ENCODE results near the gene SYNE2.

Gene SYNE2

GRCh38 chr14:63922696-63923421 lies 70.1 kb downstream of the SYNE2 start:
- no peak overlapping the region for H3K27ac ChIP-seq
- TF ChIP-seq CTCF (conservative IDR thresholded peaks at IDR 0.05), result no peak

- H3K27ac ChIP-seq, result no peak overlapping the region
Measured at GRCh38 chr14:63923422-63923752, 70.6 kb downstream of the SYNE2 start.

DNA sequence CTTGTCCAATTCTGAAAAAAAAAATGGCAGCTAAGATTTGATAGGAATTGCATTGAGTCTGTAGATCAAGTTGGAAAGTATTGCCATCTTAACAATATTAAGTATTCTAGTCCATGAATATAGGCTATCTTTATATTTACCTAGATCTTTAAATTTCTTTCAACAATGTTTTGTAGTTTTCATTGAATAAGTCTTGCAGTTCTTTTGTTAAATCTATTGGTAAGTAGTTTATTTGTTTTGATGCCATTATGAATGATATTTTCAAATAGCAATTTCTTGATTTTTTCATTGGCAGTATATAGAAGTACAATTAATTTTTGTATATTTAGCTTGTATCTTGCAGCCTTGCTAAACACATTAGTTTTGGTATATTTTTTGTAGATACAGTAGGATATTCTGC lies 71.6 kb downstream of the SYNE2 start:
- no peak overlapping the region for H3K27ac ChIP-seq
- TF ChIP-seq CTCF (conservative IDR thresholded peaks at IDR 0.05), result no peak

More at GRCh38 chr14:63923422-63923752, 70.6 kb downstream of the SYNE2 start:
- TF ChIP-seq CTCF (conservative IDR thresholded peaks at IDR 0.05), result no peak

- no peak for TF ChIP-seq CTCF (conservative IDR thresholded peaks at IDR 0.05)
- H3K27ac ChIP-seq, result 0 out of 2 replicates have a peak overlapping the region, but pooled peaks have one; percentile 3
Measured at GRCh38 chr14:63926641-63927040, 73.8 kb downstream of the SYNE2 start.

GRCh38 chr14:63928744-63929174 lies 76.0 kb downstream of the SYNE2 start:
- no peak overlapping the region for H3K27ac ChIP-seq
- TF ChIP-seq CTCF (conservative IDR thresholded peaks at IDR 0.05), result no peak

- no peak overlapping the region for H3K27ac ChIP-seq
- no peak for TF ChIP-seq CTCF (conservative IDR thresholded peaks at IDR 0.05)
Measured at GRCh38 chr14:63933110-63933509, 80.3 kb downstream of the SYNE2 start.

DNA sequence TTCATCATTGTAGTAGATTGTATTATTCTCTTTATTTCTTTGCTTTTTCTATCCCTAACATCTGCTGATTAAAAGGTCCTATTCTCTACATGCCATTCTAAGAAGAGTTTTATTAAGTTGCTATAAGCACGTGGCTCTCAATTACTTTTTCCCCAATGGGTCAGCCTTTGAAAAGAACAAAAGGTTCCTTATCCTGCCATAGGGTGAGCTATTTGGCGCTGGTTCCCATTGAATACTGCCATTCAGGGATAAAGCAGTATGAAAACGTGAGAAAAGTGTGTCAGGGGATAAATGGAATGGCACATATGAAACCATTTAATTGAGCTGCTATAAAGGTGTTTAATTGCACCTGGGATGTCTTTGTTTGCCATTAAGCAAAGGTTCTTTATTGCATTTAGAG lies 80.9 kb downstream of the SYNE2 start:
- no peak overlapping the region for H3K27ac ChIP-seq
- TF ChIP-seq CTCF (conservative IDR thresholded peaks at IDR 0.05), result no peak
